Myocyte (in vitro differentiated cells): ENCODE data around the gene TEX11. TPM values are rescaled to one million over a fixed set of nuclear protein-coding genes. Genes with fewer than 3 reads are reported as not detected.
"Not testable (repeated sequence)": the region's sequence is repeated elsewhere in the genome, so short reads cannot be mapped to it uniquely, and the experiment has no call there.

ENCODE experiments used
- DNase-seq: peaks from one replicate; pipeline ENCODE4 v3.0.0-alpha.2; 2012; ENCODE audit warnings: low read depth
- total RNA-seq: library from RNA; depleted of rRNA; stranded (reverse); fragments of >200 nt; gene quantifications from 2 replicates; pipeline ENCODE4 v1.2.3, GENCODE V29; 2014

Gene TEX11
- total RNA-seq, 1 donor from 2014 or later: not detected

DNA sequence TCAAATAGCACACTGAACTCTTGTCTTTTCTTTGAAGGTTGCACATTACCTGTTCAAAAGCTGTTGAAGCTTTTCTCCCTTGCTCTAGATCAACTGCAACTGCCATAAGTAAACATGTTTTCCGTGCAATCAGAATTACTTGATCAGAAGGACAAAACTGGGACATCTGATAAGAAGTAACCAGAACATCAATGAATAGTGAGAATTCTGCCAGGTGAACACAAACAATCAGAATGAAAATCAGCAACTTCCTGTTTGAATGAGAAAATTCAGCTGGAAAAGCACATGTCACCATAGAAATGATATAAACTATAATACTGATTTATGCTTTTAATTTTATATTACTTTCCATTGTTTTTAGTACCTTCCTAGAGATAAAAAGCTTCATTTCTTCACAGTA, 303.2 kb downstream of the TEX11 start:
- DNase-seq: no peak

DNA sequence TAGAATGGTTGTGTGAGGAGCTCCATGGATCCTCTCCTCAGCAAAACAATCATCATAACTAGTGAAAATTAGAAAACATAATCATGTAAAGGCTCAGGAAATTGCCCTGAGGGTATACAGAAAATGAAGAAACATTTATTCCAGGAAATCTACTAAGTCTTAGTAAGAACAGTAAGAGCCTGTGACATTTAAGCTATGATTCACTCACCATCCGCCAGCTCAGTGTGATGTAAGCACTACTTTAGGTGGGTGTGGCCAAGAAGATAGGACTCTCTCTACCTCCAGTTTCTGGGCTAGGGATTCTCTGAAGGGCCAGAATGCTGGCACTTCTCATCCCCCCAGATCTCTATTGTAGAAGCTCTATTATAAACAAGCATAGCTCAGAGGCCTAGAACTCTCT, 316.4 kb downstream of the TEX11 start:
- DNase-seq: peak; percentile 8

DNA sequence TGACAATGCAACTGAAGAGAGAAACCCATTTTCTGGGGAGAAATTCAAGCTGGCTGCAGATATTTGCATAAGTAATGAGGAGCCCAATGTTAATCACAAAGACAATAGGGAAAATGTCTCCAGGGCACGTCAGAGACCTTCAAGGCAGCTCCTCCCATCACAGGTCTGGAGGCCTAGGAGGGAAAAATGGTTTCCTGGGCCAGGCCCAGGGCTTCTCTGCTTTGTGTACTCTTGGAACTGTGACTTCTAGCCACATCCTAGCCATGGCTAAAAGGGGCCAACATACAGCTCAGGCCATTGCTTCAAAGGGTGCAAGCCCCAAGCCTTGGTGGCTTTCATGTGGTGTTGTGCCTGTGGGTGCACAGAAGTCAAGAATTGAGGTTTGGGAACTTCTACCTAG, 321.4 kb downstream of the TEX11 start:
- not testable (repeated sequence) for DNase-seq

DNA sequence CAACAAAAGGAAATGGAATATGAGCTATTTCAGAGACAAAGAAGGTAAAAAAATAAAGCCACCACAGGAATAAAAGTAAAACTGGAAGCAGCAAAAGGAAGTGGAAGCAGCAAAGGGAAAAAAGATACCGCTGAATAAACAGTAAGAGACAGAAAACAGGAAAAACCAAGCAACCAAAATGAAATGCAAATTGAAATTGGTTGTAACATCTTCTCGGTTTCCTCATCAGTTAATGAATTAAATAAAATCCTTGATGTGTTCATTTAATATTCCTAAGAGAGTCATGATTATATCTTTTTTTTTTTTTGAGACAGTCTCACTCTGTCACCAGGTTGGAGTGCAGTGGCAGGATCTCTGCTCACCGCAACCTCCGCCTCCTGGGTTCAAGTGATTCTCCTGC, 331.1 kb downstream of the TEX11 start:
- no peak for DNase-seq

DNA sequence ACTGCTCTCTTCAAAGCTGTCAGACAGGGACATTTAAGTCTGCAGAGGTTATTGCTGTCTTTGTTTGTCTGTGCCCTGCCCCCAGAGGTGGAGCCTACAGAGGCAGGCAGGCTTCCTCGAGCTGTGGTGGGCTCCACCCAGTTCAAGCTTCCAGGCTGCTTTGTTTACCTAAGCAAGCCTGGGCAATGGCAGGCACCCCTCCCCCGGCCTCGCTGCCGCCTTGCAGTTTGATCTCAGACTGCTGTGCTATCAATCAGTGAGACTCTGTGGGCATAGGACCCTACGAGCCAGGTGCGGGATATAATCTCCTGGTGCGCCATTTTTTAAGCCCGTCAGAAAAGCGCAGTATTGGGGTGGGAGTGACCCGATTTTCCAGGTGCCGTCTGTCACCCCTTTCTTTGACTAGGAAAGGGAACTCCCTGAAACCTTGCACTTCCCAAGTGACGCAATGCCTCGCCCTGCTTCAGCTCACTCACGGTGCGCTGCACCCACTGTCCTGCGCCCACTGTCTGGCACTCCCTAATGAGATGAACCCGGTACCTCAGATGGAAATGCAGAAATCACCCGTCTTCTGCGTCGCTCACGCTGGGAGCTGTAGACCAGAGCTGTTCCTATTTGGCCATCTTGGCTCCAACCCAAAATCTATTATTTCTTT, 338.5 kb downstream of the TEX11 start:
- DNase-seq: not testable (repeated sequence)

DNA sequence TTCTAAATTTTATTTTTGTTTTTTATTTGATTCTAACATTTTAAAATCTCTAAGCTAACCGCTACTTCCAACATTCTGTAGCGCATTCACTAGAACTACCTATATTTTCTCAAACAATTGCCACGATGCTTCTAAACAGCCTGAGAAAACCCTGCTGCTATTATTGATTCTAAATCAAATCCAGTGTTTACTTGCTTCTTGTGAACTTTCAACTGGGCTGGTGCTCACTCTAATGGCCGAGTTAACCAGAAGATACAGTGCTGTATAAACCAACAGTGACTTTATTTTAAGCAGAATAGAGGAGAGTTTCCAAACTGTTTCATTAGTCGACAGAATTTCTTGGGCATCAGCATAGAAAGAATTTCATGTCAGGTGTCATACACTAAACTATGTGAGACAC, 353.6 kb downstream of the TEX11 start:
- DNase-seq: no peak

DNA sequence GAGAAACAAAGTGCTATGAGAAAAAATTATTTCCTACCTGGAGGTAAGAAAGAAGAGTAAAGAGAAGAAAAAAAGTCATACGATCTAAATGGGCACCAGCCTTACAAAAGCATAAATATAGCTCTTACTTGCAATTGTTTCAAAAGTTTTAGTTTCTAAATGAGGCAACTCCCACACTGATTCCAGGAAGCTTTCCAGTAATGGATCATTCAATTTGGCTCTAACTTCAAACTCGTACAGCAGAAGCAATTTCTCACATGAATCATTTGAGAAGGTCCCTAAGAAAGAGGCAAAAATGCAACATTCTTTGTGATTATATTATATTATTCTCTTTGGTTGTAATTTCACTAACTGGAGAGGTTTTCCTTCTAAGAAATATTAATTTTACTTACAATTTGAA, 354.0 kb downstream of the TEX11 start:
- DNase-seq: no peak

DNA sequence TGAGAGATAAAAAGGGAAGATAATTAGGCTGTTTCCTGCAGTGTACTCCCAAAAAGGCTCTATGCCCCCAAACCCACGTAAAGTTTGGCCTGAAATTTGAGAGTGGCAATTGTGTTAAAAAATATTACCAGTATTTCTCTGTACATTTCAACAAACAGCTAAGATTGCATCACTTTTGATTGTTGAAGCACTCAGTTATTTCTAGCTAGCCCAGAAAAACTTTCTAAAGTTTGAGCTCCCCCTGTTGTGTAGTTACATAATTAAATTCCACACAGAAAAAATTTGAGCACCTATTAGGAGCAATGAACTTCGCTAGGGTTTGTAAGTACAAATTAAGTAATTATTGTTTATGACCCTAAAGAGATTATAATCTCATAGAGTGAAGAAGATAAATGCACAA, 354.4 kb downstream of the TEX11 start:
- DNase-seq: peak; percentile 1

DNA sequence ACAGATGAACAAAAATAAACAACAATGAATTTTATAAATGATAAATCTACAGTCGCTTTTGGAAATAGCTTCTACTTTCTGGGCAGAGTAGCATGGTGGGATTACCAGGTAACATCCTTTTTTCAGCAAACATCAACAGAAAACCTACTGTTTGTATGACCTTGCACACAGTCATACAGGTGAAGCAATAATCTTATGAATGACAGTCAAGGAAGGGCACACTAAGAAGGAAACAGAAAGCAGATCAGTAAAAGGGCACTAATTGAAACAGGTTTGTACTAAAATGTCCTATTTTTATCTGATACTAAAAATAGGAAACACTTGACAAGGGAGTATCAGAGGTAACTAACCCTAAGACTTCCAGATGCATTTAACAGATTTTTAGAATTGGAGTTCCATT, 355.0 kb downstream of the TEX11 start:
- no peak for DNase-seq

DNA sequence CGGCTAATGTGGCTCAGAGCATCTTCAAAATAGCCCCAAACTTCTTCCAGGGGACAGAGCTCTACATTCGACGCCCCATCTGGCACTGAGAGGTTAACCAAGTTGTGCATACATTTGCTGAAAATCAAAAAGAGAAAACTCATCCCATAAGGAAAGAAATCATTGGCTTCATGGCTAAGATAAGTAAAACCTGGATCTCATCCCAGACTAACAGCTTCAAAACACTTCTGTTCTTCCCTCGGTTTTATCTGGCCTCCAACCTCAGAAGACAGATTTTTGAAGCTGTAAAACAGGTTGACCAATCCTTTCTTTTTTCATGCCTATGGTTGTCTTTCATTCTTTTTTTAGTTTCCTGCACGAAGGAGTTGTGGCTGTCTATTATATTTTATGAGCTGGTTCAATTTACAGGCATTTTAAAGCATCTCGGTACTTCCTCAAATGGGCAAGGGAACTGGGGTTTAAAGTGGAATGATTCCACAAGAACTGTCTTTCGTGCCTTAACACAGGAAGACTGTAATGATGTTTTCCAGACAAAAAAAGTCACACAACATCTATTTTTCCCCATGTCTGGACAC, 356.3 kb downstream of the TEX11 start:
- DNase-seq: no peak

DNA sequence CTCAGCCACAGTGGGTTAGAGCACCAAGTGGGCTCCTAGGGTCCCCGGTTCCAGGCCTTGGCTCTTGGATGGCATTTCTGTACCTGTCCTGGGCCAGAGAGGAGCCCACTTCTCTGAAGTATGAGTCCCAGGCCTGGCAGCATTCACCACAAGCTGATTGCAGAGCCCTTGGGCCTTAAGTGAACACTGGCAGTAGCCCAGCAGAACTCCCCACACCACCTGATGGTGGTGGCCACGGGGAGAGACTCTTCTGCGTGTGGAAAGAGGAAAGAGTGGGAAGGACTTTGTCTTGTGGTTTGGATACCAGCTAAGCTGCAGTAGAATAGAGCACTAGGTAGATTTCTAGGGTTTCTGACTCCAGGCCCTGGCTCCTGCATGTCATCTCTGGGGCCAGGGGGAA, 359.1 kb downstream of the TEX11 start:
- no peak for DNase-seq

DNA sequence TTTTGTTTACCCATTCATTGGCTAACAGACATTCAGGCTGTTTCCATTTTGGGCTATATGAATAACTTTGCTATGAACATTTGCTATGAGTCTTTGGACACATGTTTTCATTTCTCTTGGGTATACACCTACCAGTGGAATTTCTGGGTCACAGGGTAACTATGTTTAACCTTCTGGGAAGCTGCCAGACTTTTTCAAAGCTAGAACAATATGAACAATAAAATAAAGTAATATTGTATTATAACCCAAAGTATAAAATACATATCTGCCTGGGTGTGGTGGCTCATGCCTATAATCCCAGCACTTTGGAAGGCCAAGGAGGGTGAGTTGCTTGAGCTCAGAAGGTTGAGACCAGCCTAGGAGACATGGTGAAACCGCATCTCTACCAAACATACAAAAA, 373.3 kb downstream of the TEX11 start:
- DNase-seq: no peak

DNA sequence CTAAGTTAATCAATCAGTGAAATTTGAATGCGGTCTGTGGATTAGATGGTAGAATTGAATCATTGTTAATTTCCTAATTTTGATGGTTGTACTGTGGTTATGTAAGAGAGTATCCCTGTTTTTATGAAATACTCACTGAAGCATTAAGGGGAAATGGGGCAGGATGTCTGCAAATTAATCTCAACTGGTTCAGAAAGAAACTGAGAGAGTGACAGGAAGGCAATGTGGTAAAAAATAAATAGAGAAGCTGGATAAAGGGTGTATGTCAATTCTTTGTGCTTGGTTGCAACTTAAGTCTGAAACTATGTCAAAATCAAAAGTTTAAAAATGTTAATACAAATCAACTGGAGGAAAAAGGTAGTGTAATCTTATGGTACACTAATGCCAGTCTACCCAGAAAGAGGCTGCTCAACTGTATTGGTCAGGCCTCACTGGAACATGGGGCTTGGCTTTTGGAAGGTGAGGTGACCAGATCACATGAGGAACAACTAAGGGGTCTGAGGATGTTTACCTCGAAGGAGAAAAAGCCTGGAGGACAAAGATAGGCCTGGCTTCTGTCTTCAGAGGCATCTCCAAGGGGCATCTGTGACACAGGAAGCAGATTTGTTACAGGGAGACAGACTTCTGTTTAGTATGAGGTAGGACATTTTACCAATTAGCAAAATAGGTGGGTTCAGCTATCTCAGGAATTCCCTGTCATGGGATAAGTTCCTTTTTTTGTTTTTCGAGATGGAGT, 380.7 kb downstream of the TEX11 start:
- no peak for DNase-seq

DNA sequence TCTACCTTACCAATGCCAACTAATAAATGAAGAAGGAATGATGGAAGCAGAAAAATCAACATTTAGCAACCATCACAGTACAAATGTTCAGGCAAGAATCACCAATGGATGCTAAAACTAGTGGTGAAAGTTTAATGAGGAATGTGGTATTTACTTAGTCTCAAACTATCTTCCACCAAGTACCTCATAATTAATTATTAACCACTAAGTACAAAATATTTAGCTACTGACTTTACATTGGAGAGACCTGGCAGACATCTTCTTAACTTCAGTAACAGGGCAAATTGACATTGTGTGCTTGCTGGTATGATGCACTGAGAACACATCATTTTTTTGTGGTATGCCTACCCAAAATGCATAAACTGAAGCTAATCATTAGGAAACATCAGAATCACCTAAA, 381.5 kb downstream of the TEX11 start:
- no peak for DNase-seq

DNA sequence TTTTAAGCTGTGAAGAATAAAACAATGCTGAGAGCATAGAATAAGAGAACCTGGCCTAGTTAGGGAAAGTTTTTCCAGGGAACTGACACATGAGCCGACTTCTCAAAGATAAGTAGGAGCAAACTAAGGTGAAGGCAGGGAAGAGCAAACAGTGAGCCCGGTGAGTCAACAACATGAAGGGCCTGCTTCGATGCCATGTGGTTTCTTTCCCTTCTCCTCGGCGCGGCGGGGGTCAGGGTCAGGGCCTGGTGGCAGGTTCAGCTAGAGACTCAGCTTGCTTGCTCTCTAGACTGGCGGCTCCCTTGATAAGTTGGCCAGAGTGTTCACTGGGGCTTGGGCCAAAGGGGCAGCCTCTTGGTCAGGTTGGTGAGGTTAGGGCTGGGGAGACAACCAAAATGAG, 382.8 kb downstream of the TEX11 start:
- no peak for DNase-seq

DNA sequence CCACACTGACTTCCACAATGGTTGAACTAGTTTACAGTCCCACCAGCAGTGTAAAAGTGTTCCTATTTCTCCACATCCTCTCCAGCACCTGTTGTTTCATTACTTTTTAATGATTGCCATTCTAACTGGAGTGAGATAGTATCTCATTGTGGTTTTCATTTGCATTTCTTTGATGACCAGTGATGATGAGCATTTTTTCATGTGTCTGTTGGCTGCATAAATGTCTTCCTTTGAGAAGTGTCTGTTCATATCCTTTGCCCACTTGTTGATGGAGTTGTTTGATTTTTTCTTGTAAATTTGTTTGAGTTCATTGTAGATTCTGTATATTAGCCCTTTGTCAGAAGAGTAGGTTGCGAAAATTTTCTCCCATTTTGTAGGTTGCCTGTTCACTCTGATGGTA, 392.8 kb downstream of the TEX11 start:
- DNase-seq: not testable (repeated sequence)

DNA sequence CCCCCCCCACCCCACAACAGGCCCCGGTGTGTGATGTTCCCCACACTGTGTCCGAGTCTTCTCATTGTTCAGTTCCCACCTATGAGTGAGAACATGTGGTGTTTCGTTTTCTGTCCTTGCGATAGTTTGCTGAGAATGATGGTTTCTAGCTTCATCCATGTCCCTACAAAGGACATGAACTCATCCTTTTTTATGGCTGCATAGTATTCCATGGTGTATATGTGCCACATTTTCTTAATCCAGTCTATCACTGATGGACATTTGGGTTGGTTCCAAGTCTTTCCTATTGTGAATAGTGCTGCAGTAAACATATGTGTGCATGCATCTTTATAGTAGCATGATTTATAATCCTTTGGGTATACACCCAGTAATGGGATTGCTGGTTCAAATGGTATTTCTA, 393.2 kb downstream of the TEX11 start:
- DNase-seq: not testable (repeated sequence)

DNA sequence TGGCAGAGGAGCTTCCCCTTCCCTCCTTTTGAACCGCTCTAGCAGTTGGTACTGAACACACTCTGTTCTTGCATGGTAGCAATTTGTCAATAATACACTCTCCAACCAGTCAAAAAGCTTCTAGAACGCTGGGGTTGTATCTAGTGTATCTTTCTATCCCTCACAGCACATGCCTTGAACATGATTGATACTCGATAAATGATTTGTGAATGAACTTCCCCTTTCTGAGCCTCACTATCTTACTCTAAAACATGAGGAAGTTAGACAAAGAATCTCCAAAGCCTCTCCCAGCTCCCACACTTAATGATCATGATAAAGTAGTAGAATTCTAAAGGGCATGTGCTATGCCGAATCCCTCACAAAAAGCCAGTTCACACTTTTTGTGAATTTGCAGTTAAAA, 399.4 kb downstream of the TEX11 start:
- no peak for DNase-seq

DNA sequence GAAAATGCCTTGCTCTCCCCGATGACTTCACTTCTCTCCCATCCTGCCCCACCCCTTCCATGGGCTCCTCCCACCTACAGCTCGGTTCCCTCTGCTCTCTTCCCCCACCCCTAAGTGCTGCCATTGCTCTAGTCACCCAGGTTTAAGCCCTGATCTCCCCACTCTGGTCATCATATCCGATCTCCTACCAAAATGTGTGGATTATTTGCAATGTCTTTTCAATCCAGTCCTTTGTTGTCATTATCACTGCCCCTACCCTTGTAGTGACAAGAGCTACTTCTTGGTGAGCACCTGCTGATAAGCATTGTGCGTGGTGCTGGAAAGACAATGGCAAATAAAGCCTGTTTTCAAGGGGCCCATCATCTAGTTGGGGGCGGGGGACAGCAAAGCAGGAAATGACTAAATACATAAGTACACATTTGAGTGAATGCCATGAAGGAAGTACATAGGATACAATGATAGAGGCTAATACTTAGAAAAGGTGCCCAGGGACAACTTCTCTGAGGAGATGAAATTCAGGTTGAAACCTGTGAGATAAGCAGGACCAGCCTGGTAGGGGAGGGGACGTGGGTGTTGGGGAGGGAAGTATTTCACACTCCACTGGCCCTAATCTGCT, 400.1 kb downstream of the TEX11 start:
- no peak for DNase-seq

DNA sequence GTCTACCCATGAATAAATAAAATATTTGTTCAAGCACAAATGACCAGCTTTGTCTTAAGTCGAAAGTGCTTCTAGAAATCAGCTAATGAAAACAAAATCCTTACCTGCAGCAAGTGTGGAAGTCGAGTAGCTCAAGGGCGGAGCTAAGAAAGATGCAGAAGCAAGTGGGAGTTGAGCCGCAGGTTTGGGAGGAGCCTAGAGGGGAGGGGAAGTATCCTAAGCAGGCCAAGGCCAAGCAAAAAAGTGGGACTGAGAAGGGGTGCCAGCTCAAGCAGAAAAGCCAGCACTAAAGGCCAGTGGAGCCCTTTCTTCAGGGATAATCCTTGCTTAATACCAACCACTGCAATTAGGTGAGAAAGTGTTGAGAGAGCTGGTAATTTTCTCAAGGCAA, 403.1 kb downstream of the TEX11 start:
- no peak for DNase-seq

DNA sequence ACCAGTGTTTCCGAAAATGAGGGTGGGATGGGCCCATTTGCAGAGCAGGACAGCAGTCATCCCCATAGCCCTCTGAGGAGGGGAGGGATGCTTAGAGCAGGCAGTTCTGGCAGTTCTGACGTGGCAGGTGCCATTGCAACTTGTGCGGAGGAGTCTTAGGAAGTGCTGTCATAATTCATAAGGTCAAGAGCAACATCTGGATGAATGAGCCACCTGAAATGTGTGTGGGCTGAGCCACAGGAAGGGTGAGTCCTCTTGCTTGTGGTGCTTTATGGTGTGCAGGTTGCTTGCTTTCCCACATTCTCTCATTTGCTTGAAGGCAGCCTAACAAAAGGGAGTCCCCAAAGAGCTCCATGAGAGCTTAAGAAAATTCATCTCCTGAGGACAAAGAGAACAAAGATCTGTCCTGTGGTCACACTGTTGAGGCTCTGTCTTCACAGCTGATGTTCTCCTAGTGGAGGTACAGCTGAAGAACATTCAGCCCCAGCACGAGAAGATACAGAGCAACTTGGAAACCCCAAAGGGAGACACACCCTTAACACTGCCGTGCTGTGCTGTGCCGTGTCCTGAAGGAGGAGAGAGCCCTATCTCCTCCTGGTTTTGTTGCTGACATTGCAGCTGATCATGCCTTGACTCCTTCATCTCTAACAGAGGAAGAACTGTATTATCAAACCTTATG, 403.6 kb downstream of the TEX11 start:
- DNase-seq: no peak

DNA sequence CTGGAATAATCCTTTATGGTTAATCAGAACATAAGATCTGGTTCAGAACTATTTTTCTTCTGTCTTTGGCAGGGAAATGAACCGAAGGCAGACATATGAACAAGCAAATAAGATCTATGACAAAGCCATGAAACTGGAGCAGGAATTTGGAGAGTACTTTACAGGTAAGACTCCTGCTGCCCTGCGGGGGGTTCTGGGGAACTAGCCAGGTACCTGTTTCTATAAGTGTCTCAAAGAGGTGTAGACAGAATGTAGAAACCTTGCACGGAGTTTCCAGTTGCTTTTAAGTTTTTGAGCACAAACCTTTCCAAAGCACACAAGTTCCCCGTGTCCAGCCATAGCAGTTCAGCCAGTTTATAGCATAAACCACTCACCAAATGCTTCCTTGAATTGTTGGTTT, 407.7 kb downstream of the TEX11 start:
- no peak for DNase-seq
